ACHN (cell line): Measurements from ENCODE around the gene CAMK2A.

Experiments used
- DNase-seq: peaks from one replicate; pipeline ENCODE4 v3.0.0-alpha.2; 2015
- in situ Hi-C: cut with HindIII; loops from 2 replicates; pipeline ENCODE4 v1.10.0; 2017; ENCODE audit warnings: low sequenced_read_pairs, low pct_ligation_motif_present, low pct_unique_long_range_greater_than_20kb

Gene CAMK2A

DNA sequence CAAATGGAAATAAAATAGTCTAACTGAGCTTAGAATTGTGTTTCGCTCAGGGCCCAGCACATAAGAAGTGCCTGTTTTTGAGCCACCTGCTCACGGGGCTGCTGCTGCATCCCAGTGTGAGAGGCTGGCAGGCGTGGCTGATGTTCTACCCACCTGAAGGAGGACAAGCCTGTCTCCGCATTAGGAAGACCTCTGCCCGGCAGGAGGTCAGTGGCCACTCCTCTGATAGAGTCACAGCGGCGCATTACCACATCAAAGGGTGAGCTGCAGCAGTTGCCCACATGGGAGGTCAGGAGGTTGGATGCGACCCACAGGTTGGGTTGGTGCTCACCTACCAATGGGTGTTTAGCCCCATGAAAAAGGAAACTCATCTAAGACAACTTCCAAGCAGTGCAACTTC, 103.4 kb downstream of the CAMK2A start:
- DNase-seq = no peak
- in situ Hi-C loops = no loop called here

- in situ Hi-C loops = no loop called here
- DNase-seq = no peak
Measured at GRCh38 chr5:150184990-150185912, 104.3 kb downstream of the CAMK2A start.

DNA sequence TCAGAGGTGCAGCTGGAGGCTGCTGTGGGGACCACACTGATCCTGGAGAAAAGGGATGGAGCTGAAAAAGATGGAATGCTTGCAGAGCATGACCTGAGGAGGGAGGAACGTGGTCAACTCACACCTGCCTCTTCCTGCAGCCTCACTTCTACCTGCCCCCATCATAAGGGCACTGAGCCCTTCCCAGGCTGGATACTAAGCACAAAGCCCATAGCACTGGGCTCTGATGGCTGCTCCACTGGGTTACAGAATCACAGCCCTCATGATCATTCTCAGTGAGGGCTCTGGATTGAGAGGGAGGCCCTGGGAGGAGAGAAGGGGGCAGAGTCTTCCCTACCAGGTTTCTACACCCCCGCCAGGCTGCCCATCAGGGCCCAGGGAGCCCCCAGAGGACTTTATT, 105.6 kb downstream of the CAMK2A start:
- DNase-seq = no peak
- in situ Hi-C loops = no loop called here

GRCh38 chr5:150183436-150183835, 106.1 kb downstream of the CAMK2A start:
- DNase-seq = no peak
- in situ Hi-C loops = no loop called here

DNA sequence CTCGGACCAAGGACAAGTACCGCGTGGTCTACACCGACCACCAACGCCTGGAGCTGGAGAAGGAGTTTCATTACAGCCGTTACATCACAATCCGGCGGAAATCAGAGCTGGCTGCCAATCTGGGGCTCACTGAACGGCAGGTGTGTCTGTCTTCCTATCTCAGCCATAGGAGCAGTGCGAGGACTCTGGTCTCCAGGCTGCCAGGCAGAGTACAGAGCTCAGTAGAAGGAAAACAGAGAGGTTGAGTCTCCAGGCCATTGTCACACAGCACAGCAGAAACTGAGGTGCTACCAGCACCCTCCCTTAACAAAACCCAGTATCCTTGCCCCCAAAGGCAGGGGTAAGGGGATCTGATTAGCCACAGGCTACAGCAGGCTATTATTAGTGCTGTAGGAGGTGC, 106.8 kb downstream of the CAMK2A start:
- no peak for DNase-seq
- in situ Hi-C loops = no loop called here

DNA sequence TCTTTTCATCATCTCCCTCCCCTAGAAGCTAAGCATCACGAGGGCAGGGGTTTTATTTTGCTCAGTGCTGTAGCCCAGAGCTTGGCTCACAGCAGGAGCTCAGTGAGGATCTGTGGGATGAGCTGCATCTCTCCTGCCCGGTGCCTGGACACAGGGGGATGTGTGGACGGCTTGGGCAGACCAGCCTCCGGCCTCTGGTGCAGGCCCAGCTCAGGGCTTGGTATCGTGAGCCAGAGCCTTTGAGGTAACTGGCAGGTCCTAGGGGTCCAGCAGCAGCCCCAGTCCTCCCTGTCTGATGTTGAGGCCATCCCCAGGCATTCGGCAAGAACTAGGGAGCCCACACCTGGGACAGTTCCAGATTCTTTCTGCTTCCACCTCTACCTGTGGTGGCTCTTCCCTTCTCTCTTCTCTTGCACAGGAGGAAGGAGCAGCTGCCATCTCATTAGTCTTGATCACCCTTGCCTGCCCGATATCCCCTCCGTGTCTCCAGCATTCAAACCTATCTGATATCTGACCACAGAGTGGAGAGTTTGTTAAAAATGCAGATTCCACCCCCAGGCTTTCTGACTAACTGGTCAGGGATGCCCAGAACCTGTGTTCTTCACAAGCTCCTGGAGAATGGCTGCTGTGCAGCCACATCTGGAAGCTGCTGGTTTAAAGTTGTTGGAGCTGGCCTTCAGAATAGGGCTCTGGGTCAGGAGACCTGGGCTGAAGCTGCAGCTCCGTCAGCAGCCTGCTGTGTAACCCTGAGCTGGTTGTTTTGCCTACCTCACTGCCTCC, 107.6 kb downstream of the CAMK2A start:
- no peak for DNase-seq
- in situ Hi-C loops = no loop called here

GRCh38 chr5:150181027-150181426, 108.5 kb downstream of the CAMK2A start:
- in situ Hi-C loops = no loop called here
- no peak for DNase-seq

GRCh38 chr5:150180241-150181026, 109.1 kb downstream of the CAMK2A start:
- in situ Hi-C loops = no loop called here
- no peak for DNase-seq

DNA sequence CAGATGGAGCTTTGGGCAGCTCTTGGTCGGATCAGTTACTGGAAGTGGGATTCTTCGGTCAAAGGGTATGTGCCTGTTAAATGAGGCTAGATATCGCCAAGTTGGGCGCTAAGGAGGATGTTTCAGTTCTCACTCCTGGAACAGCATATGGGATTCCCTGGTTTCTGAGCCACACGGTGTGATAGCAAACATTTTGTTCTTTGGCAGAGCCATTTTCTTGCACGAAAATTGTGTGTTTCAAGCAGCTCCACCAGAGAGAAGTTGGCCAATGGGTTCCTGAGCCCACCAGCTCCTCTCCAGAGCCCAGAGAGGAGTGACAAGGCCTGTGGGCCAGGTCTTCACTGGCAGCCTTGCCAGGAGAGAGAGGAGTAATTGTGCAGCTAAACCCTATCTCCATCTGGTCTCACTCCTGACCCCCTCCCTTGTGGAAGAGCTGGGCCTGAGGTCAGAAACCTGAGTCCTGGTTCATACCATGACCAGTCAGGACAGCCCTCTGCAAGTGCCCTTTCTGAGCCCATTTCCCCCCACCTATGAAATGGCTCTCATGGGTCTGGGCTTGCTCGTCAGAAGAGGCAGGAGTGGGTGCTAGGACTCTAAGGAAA, 110.5 kb downstream of the CAMK2A start:
- no peak for DNase-seq
- in situ Hi-C loops = no loop called here

- in situ Hi-C loops = no loop called here
- no peak for DNase-seq
Measured at GRCh38 chr5:150178262-150178661, 111.3 kb downstream of the CAMK2A start.

DNA sequence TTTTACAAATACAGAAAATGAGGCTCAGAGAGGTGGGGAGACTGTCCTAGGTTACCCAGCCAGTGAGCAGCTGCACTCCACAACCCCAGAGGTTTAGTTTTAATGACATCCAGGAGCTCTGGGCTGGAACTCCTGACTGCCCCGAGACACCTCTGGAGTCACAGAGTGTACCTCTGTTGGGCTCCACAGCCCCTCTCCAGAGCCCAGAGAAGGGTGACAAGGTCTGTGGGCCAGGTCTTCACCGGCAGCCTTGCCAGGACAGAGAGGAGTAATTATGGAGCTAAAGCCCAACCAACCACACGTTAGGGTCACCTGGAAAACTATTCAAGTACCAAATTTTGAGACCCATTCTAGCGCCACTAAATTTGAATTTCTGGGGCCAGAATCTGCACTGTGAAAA, 111.9 kb downstream of the CAMK2A start:
- in situ Hi-C loops = no loop called here
- no peak for DNase-seq

GRCh38 chr5:150176745-150177477, 112.7 kb downstream of the CAMK2A start:
- in situ Hi-C loops = no loop called here
- DNase-seq = no peak

GRCh38 chr5:150175536-150175935, 114.0 kb downstream of the CAMK2A start:
- in situ Hi-C loops = no loop called here
- peak; percentile 40 for DNase-seq

DNA sequence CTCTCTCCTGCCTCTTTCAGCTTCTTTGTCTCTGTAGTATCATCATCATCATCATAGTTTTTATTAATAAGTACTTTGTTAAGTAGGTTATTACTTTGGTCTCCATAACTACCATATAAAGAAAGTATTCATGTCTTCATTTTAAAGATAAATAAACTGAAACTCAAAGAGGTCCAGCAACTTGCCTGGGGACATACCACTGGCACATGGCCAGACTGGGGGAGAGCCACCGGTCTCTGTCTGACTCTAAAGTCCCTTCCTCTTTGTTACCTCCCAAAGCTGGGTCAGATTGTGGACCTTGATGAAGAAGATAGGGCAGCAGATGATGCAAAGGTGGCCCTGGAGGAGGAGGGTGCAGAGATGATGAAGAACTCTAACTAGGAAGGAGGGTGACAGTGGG, 114.5 kb downstream of the CAMK2A start:
- no peak for DNase-seq
- in situ Hi-C loops = no loop called here

DNA sequence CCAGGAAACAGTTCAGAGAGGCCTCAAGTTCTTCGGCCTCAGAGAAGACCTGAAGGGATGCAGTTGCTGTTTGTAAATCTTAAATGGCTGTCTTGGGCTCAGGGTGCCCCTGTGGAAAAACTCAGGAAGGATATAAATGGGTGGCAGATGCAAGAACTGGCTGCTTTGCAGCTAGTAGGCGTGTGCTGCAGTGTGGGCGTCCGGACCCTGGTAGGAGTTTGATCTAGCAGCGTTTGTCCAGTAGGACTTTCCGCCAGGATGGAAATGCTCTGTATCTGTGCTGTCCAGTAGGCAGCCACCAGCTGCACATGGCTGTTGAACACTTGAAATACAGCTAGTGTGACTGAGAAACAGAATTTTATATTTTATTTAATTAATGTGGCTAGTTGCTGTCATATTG, 115.3 kb downstream of the CAMK2A start:
- in situ Hi-C loops = no loop called here
- no peak for DNase-seq

- no peak for DNase-seq
- in situ Hi-C loops = no loop called here
Measured at GRCh38 chr5:150173161-150173560, 116.4 kb downstream of the CAMK2A start.

- in situ Hi-C loops = no loop called here
- no peak for DNase-seq
Measured at GRCh38 chr5:150172556-150172955, 117.0 kb downstream of the CAMK2A start.

GRCh38 chr5:150172145-150172544, 117.4 kb downstream of the CAMK2A start:
- in situ Hi-C loops = no loop called here
- DNase-seq = no peak
